K562 (cell line): Measurements from ENCODE around the gene HOXB6. TPM values are rescaled to one million over a fixed set of nuclear protein-coding genes. Genes with fewer than 3 reads are reported as not detected.

Experiments used
- ATAC-seq: fragments of 200-7000 bp; cut with Tn5 transposase; 3 replicates; pipeline ENCODE4 v1.9.1; 2020; ENCODE audit warnings: moderate library complexity
- BruUV-seq: library from RNA; stranded (reverse); fragments of 400-500 nt; replicated peaks from 2 replicates; lab custom pipeline; 2021; lab: Mats Ljungman, UMichigan
- CTCF ChIA-PET: fragments of 300-600 bp; formaldehyde crosslinking; extraction: SDS; loops from one replicate; lab custom pipeline; 2021; ENCODE audit warnings: low intra/inter-chr PET ratio; lab: Yijun Ruan, JAX
- POLR2A ChIA-PET: fragments of 300-600, 350-650 bp; sonication (Branson Sonifier 250); formaldehyde crosslinking; extraction: SDS; loops from one replicate; lab custom pipeline; 2021; ENCODE audit warnings: antibody characterized with exemption, inconsistent platforms; lab: Yijun Ruan, JAX
- DNase-seq, 4 experiments: peaks; one replicate each; pipeline versions ENCODE4 v3.0.0 to v3.0.0-alpha.2; 2011 to 2018; ENCODE audit warnings: low spot score in 3 of 4, mixed read lengths in 3 of 4; ENCODE audit errors: extremely low read depth in 1 of 4
- FAIRE-seq: peaks from 2 replicates; lab custom pipeline; 2011; peaks lifted over from hg19 to GRCh38; lab: Jason Lieb, UNC
- H2AFZ ChIP-seq: 2 replicates; pipeline ENCODE4 v1.6.0; 2011; ENCODE audit warnings: low read depth, low read length, control low read depth, inconsistent platforms
- H3K27ac ChIP-seq: fragments of 200-600 bp; 3 replicates; pipeline ENCODE4 v1.8.0; 2011; ENCODE audit warnings: low read depth, mild to moderate bottlenecking, control low read depth, inconsistent platforms, low read length, moderate library complexity, mixed read lengths; ENCODE audit errors: extremely low read depth
- H3K27me3 ChIP-seq, 2 experiments: fragments of 300-600 bp in 1 of 2; 2 replicates in 1 of 2; 3 replicates in 1 of 2; pipeline versions ENCODE4 v1.6.0 to v1.8.0; 2011; ENCODE audit warnings: inconsistent platforms in 2 of 2, low read length in 2 of 2, mild to moderate bottlenecking in 1 of 2, mixed read lengths in 1 of 2, moderate library complexity in 1 of 2; ENCODE audit not compliant: control insufficient read depth in 2 of 2, insufficient read depth in 2 of 2
- H3K36me3 ChIP-seq: fragments of 300-600 bp; 3 replicates; pipeline ENCODE4 v1.8.0; 2011; ENCODE audit warnings: mild to moderate bottlenecking, low read length, inconsistent platforms; ENCODE audit not compliant: control insufficient read depth, insufficient read depth
- H3K4me1 ChIP-seq, 2 experiments: fragments of 200-600 bp in 1 of 2; replicated peaks in 1 of 2; 2 replicates in 1 of 2; 3 replicates in 1 of 2; pipeline versions ENCODE4 v1.5.1 to v1.8.0; 2011; ENCODE audit warnings: inconsistent platforms in 2 of 2, low read length in 2 of 2, mild to moderate bottlenecking in 1 of 2, mixed read lengths in 1 of 2, moderate library complexity in 1 of 2; ENCODE audit not compliant: control insufficient read depth in 2 of 2, insufficient read depth in 2 of 2
- H3K4me2 ChIP-seq: 2 replicates; pipeline ENCODE4 v1.6.1; 2011; ENCODE audit warnings: low read length, control low read depth, inconsistent platforms, mixed read lengths; ENCODE audit not compliant: insufficient read depth
- H3K4me3 ChIP-seq: fragments of 200-600 bp; sonication (generic), shearing (Covaris generic); 2 replicates; pipeline ENCODE4 v1.5.1; 2016; ENCODE audit warnings: control low read depth, inconsistent platforms
- H3K79me2 ChIP-seq: fragments of 200-600 bp; 3 replicates; pipeline ENCODE4 v1.8.0; 2011; ENCODE audit warnings: low read length, inconsistent platforms; ENCODE audit not compliant: control insufficient read depth, insufficient read depth
- H3K9ac ChIP-seq, 2 experiments: 2 replicates each; pipeline versions ENCODE4 v1.6.0 to v1.6.1; 2011; ENCODE audit warnings: low read depth in 2 of 2, low read length in 2 of 2, control low read depth in 1 of 2, inconsistent platforms in 1 of 2, mild to moderate bottlenecking in 1 of 2, mixed read lengths in 1 of 2; ENCODE audit not compliant: insufficient read depth in 1 of 2
- H3K9me1 ChIP-seq: one replicate; pipeline ENCODE4 v1.6.0; 2011; ENCODE audit warnings: inconsistent platforms, mild to moderate bottlenecking, low read length, moderate library complexity; ENCODE audit not compliant: control insufficient read depth, insufficient read depth
- H3K9me3 ChIP-seq: replicated peaks from 2 replicates; pipeline ENCODE4 v1.5.1; 2011; ENCODE audit warnings: low read depth, low read length, inconsistent platforms; ENCODE audit not compliant: control insufficient read depth, insufficient read depth
- H4K20me1 ChIP-seq: replicated peaks from 2 replicates; pipeline ENCODE4 v1.6.1; 2011; ENCODE audit warnings: low read length, inconsistent platforms, mixed read lengths; ENCODE audit not compliant: control insufficient read depth, insufficient read depth
- CREB5 ChIP-seq: fragments of 250-450 bp; sonication (Bioruptor Pico); IDR thresholded peaks from 2 replicates; pipeline ENCODE4 v1.5.0; 2020; ENCODE audit warnings: mild to moderate bottlenecking
- DACH1 ChIP-seq: fragments of 450-650 bp; IDR thresholded peaks from 2 replicates; pipeline ENCODE4 v1.6.1; 2018; ENCODE audit not compliant: partially characterized antibody
- POLR2G ChIP-seq: fragments of 200-400 bp; formaldehyde crosslinking; IDR thresholded peaks from 2 replicates; pipeline ENCODE4 v1.6.1; 2017; ENCODE audit warnings: low read depth, mild to moderate bottlenecking, antibody characterized with exemption, low read length, moderate library complexity
- SREBF1 ChIP-seq: fragments of 150-350 bp; IDR thresholded peaks from 2 replicates; pipeline ENCODE4 v1.6.1; 2014; ENCODE audit warnings: antibody characterized with exemption, low read depth, low read length, borderline replicate concordance
- TBP ChIP-seq: optimal IDR thresholded peaks from 2 replicates; pipeline ENCODE3; 2011; ENCODE audit warnings: low read depth, low read length, improper control_type of control experiment
- TCF7L2 ChIP-seq: fragments of 150-350 bp; IDR thresholded peaks from 2 replicates; pipeline ENCODE4 v1.6.1; 2016; ENCODE audit warnings: low read depth, mild to moderate bottlenecking, low read length, moderate library complexity
- ZKSCAN1 ChIP-seq: fragments of 150-350 bp; IDR thresholded peaks from 2 replicates; pipeline ENCODE4 v1.6.1; 2016; ENCODE audit warnings: low read depth, low read length
- ZNF445 ChIP-seq: fragments of 250-450 bp; sonication (Bioruptor Pico); IDR thresholded peaks from 2 replicates; pipeline ENCODE4 v1.4.0; 2020; ENCODE audit warnings: low read depth, mild to moderate bottlenecking, moderate library complexity
- WGBS: fragments of 100-300 bp; shearing (Covaris generic); methylation state at CpG from one replicate; pipeline ENCODE4 v1.1.6; 2016; ENCODE audit warnings: low coverage, mixed read lengths; ENCODE audit not compliant: insufficient coverage; ENCODE audit errors: missing lambda C conversion rate; 5-methylcytosine and 5-hydroxymethylcytosine counted together
- in situ Hi-C: fragments of 300-500 bp; cut with MboI; formaldehyde crosslinking; loops from 4 replicates; pipeline ENCODE4 v1.15.0; 2018; ENCODE audit warnings: inconsistent platforms, mixed read lengths
- intact Hi-C: fragments of 100-400 bp; cut with micrococcal nuclease; formaldehyde crosslinking; loops from 2 replicates; pipeline ENCODE4 v1.14.2; 2022
- polyA plus RNA-seq, 8 experiments: library from polyadenylated mRNA; depleted of rRNA in 4 of 8; stranded (reverse) in 5 of 8; unstranded in 3 of 8; fragments of >200 nt; fragmentation: Nextera tagmentation in 2 of 8; fragmentation: Illumina TruSeq in 1 of 8; extraction: Ambion mirVana in 2 of 8; extraction: Trizol in 1 of 8; gene quantifications; 2 replicates each; pipeline versions ENCODE4 v1.2.1 to v1.2.3, GENCODE V29; 2011 to 2014; ENCODE audit warnings: inconsistent platforms in 1 of 8, missing spikeins in 1 of 8
- total RNA-seq, 7 experiments: library from RNA; depleted of rRNA in 6 of 7; stranded (reverse); fragments of >200 nt in 6 of 7; fragmentation: Illumina TruSeq in 2 of 7; extraction: Trizol in 2 of 7; gene quantifications; 2 replicates each; pipeline versions ENCODE4 v1.2.1 to v1.2.3, GENCODE V29; 2011 to 2021; ENCODE audit warnings: low replicate concordance in 1 of 7

HOXB6 gene
- total and polyA plus RNA-seq, 9 of the 15 experiments (the other 6 are each of a cell fraction or from before 2014, with no cell fraction given) = 1.2 to 14.8 (median 4.9) TPM

- TF ChIP-seq TBP = peak; percentile 25
- no peak for TF ChIP-seq DACH1
- no peak for TF ChIP-seq TCF7L2
- peak; percentile 93 for TF ChIP-seq ZKSCAN1
- TF ChIP-seq SREBF1 = no peak
- TF ChIP-seq CREB5 (CRISPR knock-in tag) = no peak
- TF ChIP-seq POLR2G = 0 out of 2 replicates have a peak, but pooled peaks have one; percentile 21
- no peak for TF ChIP-seq ZNF445 (CRISPR knock-in tag)
- 30% methylated on average over 5 of the region's 5 CpGs for WGBS
- intact Hi-C loops (no loop called here), in situ Hi-C loops (no loop called here)
- peak overlapping the region; percentile 20 to 33; a peak in 2 of 4 replicates for H3K9ac ChIP-seq
- ATAC-seq = peak; percentile 80
- peak overlapping the region; percentile 51 for H2AFZ ChIP-seq
- DNase-seq = peak; percentile 68 to 83 (median 78)
- BruUV-seq = no TSS peak
- H3K79me2 ChIP-seq = peaks cover 23% of the 10 kb centered on the region; the same call in 2 of the 3 replicates
- H3K9me3 ChIP-seq = no peaks in the 10 kb centered on the region
- no peaks in the 10 kb centered on the region for H4K20me1 ChIP-seq
- H3K9me1 ChIP-seq = peaks cover 4% of the 10 kb centered on the region
- ChIA-PET POLR2A (interaction anchor here (0.7 to 5.1 kb wide), 4 partner anchors 10 to 34 kb away, joined by 3 to 23 read pairs (median 9); partner anchors contain the start of genes HOXB6 and HOXB9), CTCF (no interaction called here)
- peaks cover 8% of the 10 kb centered on the region; the same call in 1 of the 3 replicates for H3K36me3 ChIP-seq
- peak; percentile 90 for FAIRE-seq
- peaks cover 41 to 50% of the 10 kb centered on the region in 2 experiments for H3K4me1 ChIP-seq
- H3K4me3 ChIP-seq = no peak overlapping the region
- peak overlapping the region; percentile 48 for H3K4me2 ChIP-seq
- no peaks in the 10 kb centered on the region for H3K27me3 ChIP-seq
- peak overlapping the region; percentile 39; the same call in 1 of the 3 replicates for H3K27ac ChIP-seq
Measured at GRCh38 chr17:48639136-48639535, 34.4 kb upstream of the HOXB6 start.
